ENCODE measurements around the gene IFNA14. TPM values are rescaled to one million over a fixed set of nuclear protein-coding genes. Genes with fewer than 3 reads are reported as not detected.
A peak's percentile ranks its signal among the peaks of the same experiment; 100 is the strongest.
"Not testable (repeated sequence)": the region's sequence is repeated elsewhere in the genome, so short reads cannot be mapped to it uniquely, and the experiment has no call there.

The IFNA14 gene
- total RNA-seq, 1 experiment from 2014 or later = not detected

DNA sequence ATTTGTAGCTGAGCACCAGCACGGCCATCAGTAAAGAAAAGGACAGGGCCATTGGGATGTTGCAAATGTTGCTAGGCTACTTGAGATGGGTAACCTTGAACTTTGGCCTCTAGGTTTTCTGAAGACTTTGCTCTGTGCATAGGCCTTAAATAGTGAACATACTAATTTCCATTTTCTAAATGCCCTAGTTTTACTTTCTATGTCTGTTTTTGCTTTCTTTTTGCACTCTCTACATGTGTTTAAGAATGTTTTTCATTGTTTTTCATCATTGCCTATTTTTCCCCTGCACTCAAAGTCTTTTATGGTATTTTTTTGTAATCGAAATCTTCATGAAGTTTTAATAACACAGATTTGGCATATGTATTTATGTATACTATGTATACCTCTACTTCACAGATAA is 11.7 kb downstream of the IFNA14 start, which contains the start of gene IFNA17:
IFNA17 (minus strand) TSS at position 101 of the 400 bp plus-strand sequence; CDS start at position 52, 49 bp downstream.
- Histone ChIP-seq H3K27me3 (ENCODE audit: insufficient read depth, low read depth) (no peaks in the 10 kb centered on the region), H3K4me2 (no peak within 1 kb of the TSS)
- CTCF ChIA-PET = no interaction called here

GRCh38 chr9:21217211-21217610 is 22.6 kb downstream of the IFNA14 start, which contains the start of gene IFNA16:
Gene IFNA16, minus strand, starts transcription at chr9:21217311. Its CDS starts 6 bp downstream, at chr9:21217305.
- BruUV-seq (replicated peaks); H3F3A ChIP-seq (ENCODE audit: insufficient read depth, low read depth); H3K9me3 ChIP-seq (ENCODE audit: insufficient read depth, low read depth); H2AFZ ChIP-seq; CTCF ChIA-PET; H3K9me2 ChIP-seq (ENCODE audit: insufficient read depth); H4K20me1 ChIP-seq (ENCODE audit: insufficient read depth); H3K27ac ChIP-seq; H3K4me1 ChIP-seq (replicated peaks; ENCODE audit: insufficient read depth); H3K36me3 ChIP-seq (ENCODE audit: low read depth); H3K4me3 ChIP-seq; DNase-seq; H3K4me2 ChIP-seq; intact Hi-C loops (cut with micrococcal nuclease; ENCODE audit: unreplicated experiment); H3K79me2 ChIP-seq (ENCODE audit: low read depth); POLR2A ChIA-PET (ENCODE audit: unreplicated experiment); H3K27me3 ChIP-seq (ENCODE audit: insufficient read depth, low read depth): not testable (repeated sequence)

More for the DNA sequence above, 11.7 kb downstream of the IFNA14 start, which contains the start of gene IFNA17:
- no peaks in the 10 kb centered on the region for H3F3A ChIP-seq (ENCODE audit: insufficient read depth, low read depth)
- TF ChIP-seq EZH2 (IDR thresholded peaks at IDR 0.05; ENCODE audit: low read depth) (no peak), CTCF (conservative IDR thresholded peaks at IDR 0.05) (no peak)
- H3K79me2 ChIP-seq (ENCODE audit: low read depth) = no peaks in the 10 kb centered on the region
- no TSS peak for BruUV-seq (replicated peaks)
- no peaks in the 10 kb centered on the region for H3K9me2 ChIP-seq (ENCODE audit: insufficient read depth)
- DNase-seq = no peak
- intact Hi-C loops (cut with micrococcal nuclease; ENCODE audit: unreplicated experiment) = no loop called here
- no peaks in the 10 kb centered on the region for H3K4me1 ChIP-seq (replicated peaks; ENCODE audit: insufficient read depth)
- H4K20me1 ChIP-seq (ENCODE audit: insufficient read depth) = no peaks in the 10 kb centered on the region
- no peak within 1 kb of the TSS for H3K4me3 ChIP-seq
- H2AFZ ChIP-seq = no peak within 1 kb of the TSS
- no peaks in the 10 kb centered on the region for H3K36me3 ChIP-seq (ENCODE audit: low read depth)
- no peaks in the 10 kb centered on the region for H3K9me3 ChIP-seq (ENCODE audit: insufficient read depth, low read depth)
- POLR2A ChIA-PET (ENCODE audit: unreplicated experiment) = no interaction called here
- H3K27ac ChIP-seq = no peak within 1 kb of the TSS

DNA sequence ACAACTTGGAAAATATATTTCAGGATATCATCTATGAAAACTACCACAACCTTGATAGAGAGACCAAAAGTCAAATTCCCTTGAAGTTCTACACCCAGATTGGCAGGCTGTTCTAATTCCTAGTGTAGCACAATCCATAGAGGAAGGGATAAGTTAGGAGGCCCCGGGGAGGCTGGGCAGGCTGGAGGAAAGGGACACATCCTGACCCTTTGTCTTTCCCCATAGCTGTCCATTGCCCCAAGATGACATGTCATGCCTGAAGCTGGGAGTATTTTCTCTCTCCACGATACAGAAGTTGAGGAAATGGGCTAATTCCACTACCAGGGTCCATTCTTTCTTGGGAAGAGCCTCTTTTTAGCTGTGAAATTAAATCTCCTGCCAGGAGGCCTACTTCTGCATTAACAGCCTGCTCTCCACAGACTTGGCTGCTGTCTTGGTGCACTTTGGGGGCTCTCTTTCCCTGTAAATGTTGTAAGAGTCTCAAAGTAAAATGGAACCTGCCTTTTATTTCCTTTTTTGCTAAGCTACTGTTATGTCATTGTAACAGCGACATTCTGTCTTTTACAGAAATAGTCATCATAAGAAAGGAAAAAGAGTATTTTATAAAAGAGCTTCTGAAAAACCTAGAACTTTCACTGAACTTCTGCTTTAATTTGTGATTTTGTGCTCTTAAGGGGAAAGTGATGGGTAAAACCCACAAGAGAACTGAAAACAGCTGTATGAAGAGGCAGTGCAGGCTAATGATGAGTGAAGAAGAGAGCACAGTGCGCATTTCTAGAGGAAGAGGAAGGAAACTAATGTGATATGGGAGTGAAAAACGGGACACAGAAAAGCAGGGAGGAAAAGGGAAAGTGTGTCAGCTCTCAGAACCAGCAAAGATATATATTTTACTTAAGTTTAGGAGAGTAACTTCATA is 26.1 kb downstream of the IFNA14 start:
- TF ChIP-seq CTCF (conservative IDR thresholded peaks at IDR 0.05) = peak; percentile 46; the same call in 1 of the 2 replicates
- BruUV-seq (replicated peaks); H3F3A ChIP-seq (ENCODE audit: insufficient read depth, low read depth); intact Hi-C loops (cut with micrococcal nuclease; ENCODE audit: unreplicated experiment); H2AFZ ChIP-seq; H3K27me3 ChIP-seq (ENCODE audit: insufficient read depth, low read depth); H3K9me2 ChIP-seq (ENCODE audit: insufficient read depth); H3K4me3 ChIP-seq; H3K4me1 ChIP-seq (replicated peaks; ENCODE audit: insufficient read depth); H4K20me1 ChIP-seq (ENCODE audit: insufficient read depth); H3K36me3 ChIP-seq (ENCODE audit: low read depth); H3K9me3 ChIP-seq (ENCODE audit: insufficient read depth, low read depth); H3K27ac ChIP-seq; H3K79me2 ChIP-seq (ENCODE audit: low read depth); DNase-seq; H3K4me2 ChIP-seq; POLR2A ChIA-PET (ENCODE audit: unreplicated experiment): not testable (repeated sequence)
- CTCF ChIA-PET = interaction anchor here (0.6 to 1.2 kb wide), 2 partner anchors 106 to 915 kb away, joined by 3 read pairs; no protein-coding TSS in a partner anchor

DNA sequence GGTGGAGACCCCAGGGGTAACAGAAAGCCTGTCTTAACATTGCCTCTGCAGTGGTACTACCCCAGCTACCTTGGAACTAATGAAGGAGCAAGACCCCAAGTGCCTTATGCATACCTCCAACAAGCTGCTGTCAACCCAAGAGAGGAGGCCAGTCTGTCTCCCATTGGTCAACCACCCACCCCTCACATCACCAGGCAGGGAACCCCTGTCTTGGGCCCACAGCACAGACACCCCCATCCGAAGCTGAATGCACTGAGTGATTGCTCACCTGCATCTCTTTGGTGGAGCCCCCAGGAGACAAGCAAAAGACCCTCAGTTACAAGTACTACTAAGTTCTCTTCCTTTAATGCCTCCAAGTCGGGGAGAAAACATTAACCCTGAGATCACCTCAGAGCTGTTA is 27.6 kb downstream of the IFNA14 start:
- H3K9me2 ChIP-seq (ENCODE audit: insufficient read depth); H3K9me3 ChIP-seq (ENCODE audit: insufficient read depth, low read depth); H3K27me3 ChIP-seq (ENCODE audit: insufficient read depth, low read depth); intact Hi-C loops (cut with micrococcal nuclease; ENCODE audit: unreplicated experiment); H3K36me3 ChIP-seq (ENCODE audit: low read depth); H2AFZ ChIP-seq; H3K79me2 ChIP-seq (ENCODE audit: low read depth); DNase-seq; POLR2A ChIA-PET (ENCODE audit: unreplicated experiment); H3K4me2 ChIP-seq; H3F3A ChIP-seq (ENCODE audit: insufficient read depth, low read depth); H3K4me3 ChIP-seq; H3K27ac ChIP-seq; BruUV-seq (replicated peaks); H4K20me1 ChIP-seq (ENCODE audit: insufficient read depth); H3K4me1 ChIP-seq (replicated peaks; ENCODE audit: insufficient read depth): not testable (repeated sequence)
- CTCF ChIA-PET = interaction anchor here (0.6 kb wide), 1 partner anchor 906 kb away, joined by 5 read pairs; no protein-coding TSS in a partner anchor

DNA sequence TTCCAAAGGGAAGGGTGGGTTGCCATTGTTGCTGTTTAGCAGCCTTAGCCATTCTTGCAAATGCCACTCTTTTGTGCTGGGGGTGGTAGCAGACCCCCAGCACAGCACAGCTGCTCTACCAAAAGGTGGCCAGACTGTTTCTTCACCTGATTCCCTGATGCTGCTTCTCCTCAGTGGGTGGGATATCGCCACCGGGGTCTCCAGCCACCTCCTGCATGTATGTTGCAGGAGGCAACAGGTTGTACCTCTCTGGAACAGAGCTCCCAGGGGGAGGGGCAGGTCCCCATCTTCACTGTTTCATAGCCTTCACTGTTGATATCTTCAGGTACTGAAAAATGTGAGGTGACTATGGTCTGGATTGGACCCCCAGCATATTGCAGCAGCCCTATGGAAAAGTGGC is 29.0 kb downstream of the IFNA14 start:
- POLR2A ChIA-PET (ENCODE audit: unreplicated experiment); H3K4me2 ChIP-seq; H3K4me1 ChIP-seq (replicated peaks; ENCODE audit: insufficient read depth); H3F3A ChIP-seq (ENCODE audit: insufficient read depth, low read depth); H3K27me3 ChIP-seq (ENCODE audit: insufficient read depth, low read depth); H3K36me3 ChIP-seq (ENCODE audit: low read depth); H3K4me3 ChIP-seq; CTCF ChIA-PET; DNase-seq; H3K9me3 ChIP-seq (ENCODE audit: insufficient read depth, low read depth); H3K79me2 ChIP-seq (ENCODE audit: low read depth); H2AFZ ChIP-seq; H4K20me1 ChIP-seq (ENCODE audit: insufficient read depth); intact Hi-C loops (cut with micrococcal nuclease; ENCODE audit: unreplicated experiment); H3K9me2 ChIP-seq (ENCODE audit: insufficient read depth); BruUV-seq (replicated peaks); H3K27ac ChIP-seq: not testable (repeated sequence)

All from PC-9 (cell line).